ENCODE measurements around the gene TAS2R46.

TAS2R46 gene

DNA sequence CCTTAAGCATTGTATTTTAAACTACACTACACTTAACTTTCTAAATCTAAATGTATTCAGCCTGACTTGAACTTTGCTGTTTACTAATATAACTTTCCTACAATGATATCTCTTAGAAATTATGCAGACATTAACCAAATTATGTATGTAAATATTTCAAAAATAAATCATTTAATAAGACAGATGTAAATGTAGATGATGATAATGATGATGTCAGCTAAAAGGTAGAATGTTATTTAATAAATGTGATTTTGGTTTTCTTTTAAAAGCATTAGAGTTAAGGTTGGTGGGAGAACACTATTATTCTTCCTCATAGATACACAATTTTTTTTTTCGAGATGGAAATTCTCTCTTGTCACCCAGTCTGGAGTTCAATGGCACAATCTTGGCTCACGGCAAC, 19.9 kb upstream of the TAS2R46 start:
- Histone ChIP-seq H3K4me2 (ENCODE audit: low read length) (no peak overlapping the region), H3K36me3 (replicated peaks; ENCODE audit: low read depth, low read length) (no peaks in the 10 kb centered on the region)

DNA sequence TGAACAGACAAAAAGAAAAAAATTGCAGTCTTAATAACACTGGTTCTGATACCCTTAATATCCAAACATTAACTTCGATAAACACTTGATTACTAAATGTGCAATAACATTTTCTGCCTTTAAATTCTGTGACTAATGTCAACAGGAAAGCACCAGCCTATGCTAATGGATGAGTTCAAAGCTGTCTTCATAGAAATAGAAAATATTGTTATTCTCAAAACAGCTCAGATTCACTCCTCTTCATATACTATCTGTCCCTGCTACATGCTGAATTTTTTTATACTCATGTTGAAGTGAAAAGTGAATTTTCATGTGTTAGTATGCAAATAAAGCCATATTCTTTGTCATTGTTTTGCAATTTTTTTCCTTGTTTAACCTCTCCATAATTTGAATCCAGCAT, 16.2 kb upstream of the TAS2R46 start:
- Histone ChIP-seq H3K4me1 (ENCODE audit: low read length) (no peaks in the 10 kb centered on the region), H4K20me1 (ENCODE audit: insufficient read depth, low read length) (no peaks in the 10 kb centered on the region), H3K36me3 (replicated peaks; ENCODE audit: low read depth, low read length) (no peaks in the 10 kb centered on the region), H3K4me3 (ENCODE audit: low read length) (no peak overlapping the region), H3K9me3 (ENCODE audit: insufficient read depth, low read length) (no peaks in the 10 kb centered on the region), H3K4me2 (ENCODE audit: low read length) (no peak overlapping the region), H3K27ac (ENCODE audit: low read length) (no peak overlapping the region), H3K79me2 (ENCODE audit: low read length) (no peaks in the 10 kb centered on the region), H3K9ac (ENCODE audit: low read length) (no peak overlapping the region), H2AFZ (ENCODE audit: low read depth, low read length) (no peak overlapping the region), H3K27me3 (ENCODE audit: low read depth, low read length) (no peaks in the 10 kb centered on the region)
- no peak for TF ChIP-seq EZH2phosphoT487 (IDR thresholded peaks at IDR 0.05; ENCODE audit: low read depth)
- TF ChIP-seq CTCF (IDR thresholded peaks at IDR 0.05; ENCODE audit: low read depth, low read length), result no peak

More for the DNA sequence above, 19.9 kb upstream of the TAS2R46 start:
- no peaks in the 10 kb centered on the region for H3K27me3 ChIP-seq (ENCODE audit: low read depth, low read length)
- H3K4me3 ChIP-seq (ENCODE audit: low read length), result no peak overlapping the region
- no peak overlapping the region for H3K9ac ChIP-seq (ENCODE audit: low read length)
- no peaks in the 10 kb centered on the region for H3K79me2 ChIP-seq (ENCODE audit: low read length)
- no peaks in the 10 kb centered on the region for H4K20me1 ChIP-seq (ENCODE audit: insufficient read depth, low read length)
- H3K9me3 ChIP-seq (ENCODE audit: insufficient read depth, low read length), result no peaks in the 10 kb centered on the region
- H3K4me1 ChIP-seq (ENCODE audit: low read length), result no peaks in the 10 kb centered on the region
- TF ChIP-seq CTCF (IDR thresholded peaks at IDR 0.05; ENCODE audit: low read depth, low read length), result no peak
- TF ChIP-seq EZH2phosphoT487 (IDR thresholded peaks at IDR 0.05; ENCODE audit: low read depth), result no peak
- H2AFZ ChIP-seq (ENCODE audit: low read depth, low read length), result no peak overlapping the region
- H3K27ac ChIP-seq (ENCODE audit: low read length), result no peak overlapping the region

GRCh38 chr12:11075642-11076041, 13.5 kb upstream of the TAS2R46 start:
- Histone ChIP-seq H3K4me2 (ENCODE audit: low read length) (no peak overlapping the region), H3K4me3 (ENCODE audit: low read length) (no peak overlapping the region), H3K4me1 (ENCODE audit: low read length) (no peaks in the 10 kb centered on the region), H3K27ac (ENCODE audit: low read length) (no peak overlapping the region), H3K9me3 (ENCODE audit: insufficient read depth, low read length) (no peaks in the 10 kb centered on the region), H3K9ac (ENCODE audit: low read length) (no peak overlapping the region), H3K79me2 (ENCODE audit: low read length) (no peaks in the 10 kb centered on the region), H3K36me3 (replicated peaks; ENCODE audit: low read depth, low read length) (no peaks in the 10 kb centered on the region), H4K20me1 (ENCODE audit: insufficient read depth, low read length) (no peaks in the 10 kb centered on the region), H3K27me3 (ENCODE audit: low read depth, low read length) (no peaks in the 10 kb centered on the region), H2AFZ (ENCODE audit: low read depth, low read length) (no peak overlapping the region)
- TF ChIP-seq CTCF (IDR thresholded peaks at IDR 0.05; ENCODE audit: low read depth, low read length) (no peak), EZH2phosphoT487 (IDR thresholded peaks at IDR 0.05; ENCODE audit: low read depth) (no peak)

DNA sequence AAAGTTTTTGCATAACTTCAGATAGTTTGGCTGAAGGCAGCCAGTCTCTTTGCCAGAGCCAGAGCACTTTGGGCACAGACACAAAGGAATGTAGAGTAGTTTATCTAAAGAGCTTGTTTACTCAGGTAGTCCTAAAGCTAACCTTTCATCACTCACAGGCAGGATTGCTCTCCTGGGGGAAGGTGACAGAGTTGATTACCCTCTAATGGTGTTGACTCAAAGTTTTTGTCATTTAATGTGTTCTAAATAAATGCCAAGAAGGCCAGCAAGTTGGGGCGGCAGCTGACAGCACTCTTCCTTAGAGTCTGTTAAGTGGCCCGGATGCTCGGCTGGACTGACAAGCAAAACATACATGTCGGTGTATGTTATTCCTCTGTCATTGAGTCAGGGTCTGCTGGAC, 9.3 kb upstream of the TAS2R46 start:
- no peak overlapping the region for H2AFZ ChIP-seq (ENCODE audit: low read depth, low read length)
- H3K27me3 ChIP-seq (ENCODE audit: low read depth, low read length), result no peaks in the 10 kb centered on the region
- no peak overlapping the region for H3K4me3 ChIP-seq (ENCODE audit: low read length)
- no peaks in the 10 kb centered on the region for H3K36me3 ChIP-seq (replicated peaks; ENCODE audit: low read depth, low read length)
- H3K4me1 ChIP-seq (ENCODE audit: low read length), result no peaks in the 10 kb centered on the region
- H3K79me2 ChIP-seq (ENCODE audit: low read length), result no peaks in the 10 kb centered on the region
- H3K27ac ChIP-seq (ENCODE audit: low read length), result no peak overlapping the region
- H4K20me1 ChIP-seq (ENCODE audit: insufficient read depth, low read length), result no peaks in the 10 kb centered on the region
- H3K9me3 ChIP-seq (ENCODE audit: insufficient read depth, low read length), result no peaks in the 10 kb centered on the region
- H3K9ac ChIP-seq (ENCODE audit: low read length), result no peak overlapping the region
- H3K4me2 ChIP-seq (ENCODE audit: low read length), result no peak overlapping the region
- TF ChIP-seq EZH2phosphoT487 (IDR thresholded peaks at IDR 0.05; ENCODE audit: low read depth) (no peak), CTCF (IDR thresholded peaks at IDR 0.05; ENCODE audit: low read depth, low read length) (no peak)
